Activated naive CD4-positive, alpha-beta T cell treated with anti-CD3 and anti-CD28 coated beads, Interleukin-2, amount 50 U/mL, for 16 hours (primary cell): ENCODE data around the gene RTCA.
"Not testable (repeated sequence)": the region's sequence is repeated elsewhere in the genome, so short reads cannot be mapped to it uniquely, and the experiment has no call there.

ENCODE experiments used
- DNase-seq: peaks from one replicate; pipeline ENCODE4 v3.0.0-alpha.2; 2020

The RTCA gene

GRCh38 chr1:100309863-100310262 lies 43.8 kb downstream of the RTCA start:
- no peak for DNase-seq

DNA sequence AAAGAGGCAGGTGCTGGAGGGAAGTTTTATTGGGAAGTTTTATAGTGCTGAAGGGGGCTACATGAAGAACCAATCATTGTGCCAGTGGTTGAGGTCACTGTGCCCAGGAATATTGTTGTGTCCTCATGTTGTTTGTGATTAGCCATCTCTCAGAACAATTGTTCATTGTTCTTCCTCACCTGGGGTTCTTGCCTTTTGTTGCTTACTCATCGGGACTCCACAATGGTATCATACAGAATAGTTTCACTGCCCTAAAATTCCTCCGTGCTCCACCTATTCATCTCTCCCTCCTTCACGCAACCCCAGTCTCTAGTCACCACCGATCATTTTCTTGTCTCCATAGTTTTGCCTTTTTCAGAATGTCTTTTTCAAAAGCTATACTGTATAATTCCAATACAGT lies 47.4 kb downstream of the RTCA start:
- no peak for DNase-seq

- no peak for DNase-seq
These were observed 50.6 kb downstream of the RTCA start for GRCh38 chr1:100316622-100317021.

DNA sequence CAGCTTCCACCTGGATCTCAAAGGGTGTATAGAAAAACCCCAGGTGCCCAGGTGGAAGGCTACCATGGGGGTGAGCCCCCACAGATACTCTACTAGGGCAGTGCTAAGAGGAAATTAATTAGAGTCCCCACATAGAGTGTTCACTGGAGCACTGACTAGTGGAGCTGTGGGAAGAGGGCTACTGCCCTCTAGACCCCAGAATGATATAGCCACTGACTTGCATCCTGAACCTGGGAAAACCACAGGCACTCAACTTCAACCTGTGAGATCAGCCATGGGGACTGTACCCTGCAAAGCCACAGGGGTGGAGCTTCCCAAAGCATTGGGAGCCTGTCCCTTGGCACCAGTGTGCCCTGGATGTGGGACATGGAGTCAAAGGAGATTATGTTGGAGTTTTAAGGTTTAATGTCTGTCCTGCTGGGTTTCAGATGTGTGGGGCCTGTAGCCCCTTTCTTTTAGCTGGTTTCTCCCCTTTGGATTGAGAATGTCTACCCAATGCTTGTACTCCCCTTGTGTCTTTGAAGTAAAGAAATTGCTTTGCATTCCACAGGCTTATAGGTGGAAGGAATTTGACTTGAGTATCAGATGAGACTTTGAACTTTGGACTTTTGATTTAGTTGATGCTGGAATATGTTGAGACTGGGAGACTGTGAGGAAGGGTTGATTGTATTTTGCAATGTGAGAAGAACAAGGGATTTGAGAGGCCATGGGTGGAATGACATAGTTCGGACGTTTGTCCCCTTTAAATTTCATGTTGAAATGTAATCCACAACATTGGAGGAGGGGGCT lies 54.5 kb downstream of the RTCA start:
- no peak for DNase-seq

DNA sequence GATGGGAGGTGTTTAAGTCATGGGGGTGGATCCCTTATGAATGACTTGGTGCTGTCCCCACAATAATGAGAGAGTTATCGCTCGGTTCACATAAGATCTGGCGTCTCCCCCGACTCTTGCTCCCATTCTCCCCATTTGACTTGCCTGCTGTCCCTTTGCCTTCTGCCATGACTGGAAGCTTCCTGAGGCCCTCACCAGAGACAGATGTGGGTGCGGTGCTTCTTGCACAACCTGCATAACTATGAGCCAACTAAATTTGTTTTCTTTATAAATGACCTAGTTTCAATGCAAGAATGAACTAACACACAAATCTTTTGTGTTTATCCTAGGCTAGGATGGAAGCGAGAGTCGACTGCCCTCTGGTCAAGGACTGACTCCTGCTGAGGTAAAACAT lies 55.1 kb downstream of the RTCA start:
- no peak for DNase-seq

GRCh38 chr1:100321506-100321905 lies 55.5 kb downstream of the RTCA start:
- no peak for DNase-seq

DNA sequence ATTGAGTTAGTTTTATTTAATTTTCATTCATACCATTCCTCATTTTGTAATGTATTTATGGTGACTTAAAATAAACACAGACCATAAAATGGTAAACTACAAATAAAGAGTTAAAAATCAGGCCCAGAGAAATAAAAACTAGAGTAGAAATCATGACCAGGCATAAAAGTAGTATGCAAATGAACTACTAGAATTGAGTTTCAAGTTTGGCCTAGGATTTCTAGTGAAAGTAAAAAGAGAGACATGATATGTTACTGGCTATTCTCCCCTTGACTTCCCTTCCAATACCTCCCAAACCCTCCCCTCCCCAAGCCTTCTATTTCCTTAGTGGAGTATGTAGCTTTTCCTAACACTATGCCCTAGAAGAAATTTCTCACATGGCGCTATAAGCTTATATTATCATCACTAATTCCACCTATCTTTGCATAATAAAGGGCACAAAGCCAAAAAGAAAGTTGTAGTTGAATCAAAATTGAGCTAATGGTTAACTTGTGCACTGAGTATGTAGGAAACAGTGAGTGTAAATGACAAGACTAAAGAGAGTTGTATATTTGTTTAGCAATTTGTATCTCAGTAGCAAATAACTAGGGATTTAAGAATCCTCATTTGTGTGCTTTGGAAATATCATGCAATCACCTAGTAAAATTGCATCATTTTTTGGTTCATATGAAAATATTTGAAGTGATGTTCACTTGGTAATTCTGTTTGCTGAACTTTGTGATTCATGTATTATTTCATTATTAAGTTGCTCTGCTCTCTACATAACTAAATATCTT lies 56.6 kb downstream of the RTCA start:
- no peak for DNase-seq

- no peak for DNase-seq
These were observed 57.5 kb downstream of the RTCA start for GRCh38 chr1:100323419-100324106.

DNA sequence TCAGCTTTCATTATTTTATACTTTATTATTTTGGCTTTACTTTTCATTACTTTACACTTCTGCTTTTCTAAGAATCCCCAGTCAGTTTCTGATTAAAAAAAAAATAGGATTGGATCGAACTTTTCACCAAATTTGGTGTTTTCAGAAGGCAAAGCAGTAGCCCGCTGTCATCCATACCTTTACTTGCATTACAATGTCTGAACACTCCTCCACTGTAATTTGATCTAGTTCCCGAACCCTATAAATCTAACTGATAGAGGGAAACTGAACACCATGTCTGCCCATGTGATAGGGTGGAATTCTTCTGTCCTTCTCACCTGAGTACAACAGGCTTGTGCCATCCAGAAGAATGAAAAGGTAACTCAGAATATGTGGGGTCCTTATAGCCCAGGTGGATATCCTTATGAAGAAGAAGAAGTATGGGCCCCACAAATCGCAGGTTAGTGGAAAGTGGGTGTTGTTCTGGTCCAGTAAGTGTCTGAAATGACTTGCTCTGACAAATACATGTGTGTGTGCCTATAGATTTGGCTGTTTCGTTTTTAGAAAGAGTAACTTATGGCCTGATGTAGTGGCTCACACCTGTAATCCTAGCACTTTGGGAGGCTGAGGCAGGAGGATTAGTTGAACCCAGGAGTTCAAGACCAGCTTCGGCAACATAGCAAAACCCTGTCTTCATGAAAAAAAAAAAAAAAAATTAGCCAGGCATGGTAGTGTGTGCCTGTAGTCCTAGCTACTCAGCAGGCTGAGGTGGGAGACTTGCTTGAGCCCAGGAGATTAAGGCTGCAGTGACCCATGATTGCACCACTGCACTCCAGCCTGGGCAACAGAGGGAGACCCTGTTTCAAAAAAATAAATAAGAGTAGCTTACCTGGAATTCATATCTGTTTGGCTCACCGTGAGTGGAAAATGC lies 59.7 kb downstream of the RTCA start:
- no peak for DNase-seq

GRCh38 chr1:100326325-100326670 lies 60.3 kb downstream of the RTCA start:
- not testable (repeated sequence) for DNase-seq

DNA sequence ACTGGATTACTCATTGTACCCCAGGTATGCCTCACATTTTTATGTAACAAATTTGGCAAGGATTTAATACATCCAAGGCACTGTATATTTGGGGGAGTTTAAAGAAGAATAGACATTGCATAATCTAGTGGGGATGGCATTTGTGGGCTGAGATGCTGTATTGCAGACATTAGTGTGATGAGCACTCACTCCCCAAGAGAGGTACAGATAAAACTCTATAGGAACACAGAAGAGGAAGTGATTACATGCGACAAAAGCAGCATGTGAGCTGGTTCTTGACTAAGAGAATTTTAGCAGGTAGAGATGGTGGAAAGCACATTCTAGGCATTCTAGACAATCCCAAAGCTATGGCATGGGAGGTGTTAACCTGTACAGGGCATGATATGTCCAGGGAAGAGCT lies 62.1 kb downstream of the RTCA start:
- DNase-seq: no peak

GRCh38 chr1:100331146-100331545 lies 65.1 kb downstream of the RTCA start:
- not testable (repeated sequence) for DNase-seq

DNA sequence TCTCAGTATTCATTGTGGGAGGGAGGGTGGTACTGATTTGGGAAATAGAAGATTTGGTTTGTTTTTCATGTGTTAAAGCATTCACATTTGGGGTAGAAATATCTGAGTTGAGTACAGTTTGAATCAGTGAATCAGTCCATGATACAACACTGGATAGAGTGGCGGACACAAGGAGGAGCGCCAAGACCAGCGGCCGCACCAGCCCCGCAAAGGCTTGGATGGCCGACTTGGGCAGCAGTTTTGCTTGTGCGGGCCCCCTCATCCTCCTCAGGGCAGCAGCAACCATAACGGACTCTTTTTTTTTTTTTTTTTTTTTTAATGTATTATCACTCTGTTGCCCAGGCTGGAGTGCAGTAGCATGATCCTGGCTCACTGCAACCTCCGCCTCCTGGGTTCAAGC lies 66.3 kb downstream of the RTCA start:
- DNase-seq: no peak

DNA sequence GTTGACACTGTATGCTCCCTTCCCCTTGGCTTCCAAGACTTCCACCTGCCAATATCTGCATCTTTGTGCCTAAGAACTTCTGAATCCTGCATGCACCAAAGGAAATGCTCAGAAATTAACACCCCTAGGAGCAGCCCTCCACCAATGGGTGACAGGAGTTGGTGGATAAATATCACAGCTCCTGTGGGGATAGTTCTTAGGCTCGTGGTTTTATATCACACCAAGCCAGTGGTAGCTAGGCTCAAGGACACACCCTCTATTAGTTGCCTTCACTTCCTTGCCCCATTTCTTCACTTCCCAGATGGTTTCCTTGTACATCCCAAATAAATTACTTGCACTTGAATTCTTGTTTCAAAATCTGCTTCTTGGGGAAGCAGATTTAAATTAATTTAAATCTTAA lies 69.4 kb downstream of the RTCA start:
- DNase-seq: no peak

DNA sequence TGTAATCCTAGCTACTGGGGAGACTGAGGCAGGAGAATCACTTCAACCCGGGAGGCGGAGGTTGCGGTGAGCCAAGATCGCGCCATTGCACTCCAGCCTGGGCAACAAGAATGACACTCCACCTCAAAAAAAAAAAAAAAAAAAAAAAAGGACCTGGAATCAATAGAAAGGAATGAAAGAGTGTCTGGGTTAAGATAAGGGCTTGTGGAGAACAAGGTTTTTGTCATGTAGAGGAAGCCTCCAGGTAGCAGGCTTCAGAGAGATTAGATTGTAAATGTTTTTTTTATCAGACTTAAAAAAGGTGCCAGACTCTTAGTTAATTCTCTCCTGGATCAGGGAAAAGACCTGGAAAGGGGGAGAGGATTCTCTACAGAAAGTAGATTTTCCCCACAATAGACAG lies 71.9 kb downstream of the RTCA start:
- DNase-seq: not testable (repeated sequence)

GRCh38 chr1:100339735-100340134 lies 73.7 kb downstream of the RTCA start:
- DNase-seq: not testable (repeated sequence)

DNA sequence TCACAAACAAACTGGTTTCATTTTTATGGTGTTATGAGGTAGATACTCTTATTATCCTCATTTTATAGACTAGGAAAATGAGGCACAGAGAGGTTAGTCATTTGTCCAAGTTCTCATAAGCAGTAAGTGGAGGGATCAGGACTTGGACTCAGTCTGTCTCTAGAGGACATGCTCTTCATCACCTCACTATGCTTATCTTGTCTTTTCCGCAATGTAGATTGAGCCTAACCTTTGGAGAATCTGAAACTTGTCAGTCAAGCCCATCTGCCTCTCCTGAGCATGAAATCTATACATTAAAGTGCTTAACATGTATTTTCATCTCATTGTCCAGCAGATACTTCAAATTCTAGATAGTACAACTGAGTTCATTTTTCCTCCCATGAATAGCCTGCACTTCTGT lies 74.5 kb downstream of the RTCA start:
- DNase-seq: no peak

DNA sequence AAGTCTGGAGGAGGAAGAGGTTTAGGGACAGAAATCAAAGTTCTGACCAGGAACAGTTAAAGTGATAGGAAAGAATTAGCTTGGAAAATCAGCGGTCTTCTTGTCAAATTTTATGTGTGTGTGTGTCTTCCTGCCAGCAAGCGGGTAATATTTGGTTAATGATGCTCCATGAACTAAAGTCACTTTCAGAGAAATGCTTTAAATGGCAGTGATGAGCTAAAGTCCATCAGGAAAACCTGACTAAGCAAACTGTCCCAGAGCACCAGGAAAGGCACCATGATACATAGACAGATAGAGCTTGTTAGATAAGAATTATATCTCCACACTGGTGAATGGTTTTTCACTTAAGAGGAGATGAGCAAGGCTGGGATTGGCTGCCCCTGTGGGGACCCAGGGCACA lies 76.3 kb downstream of the RTCA start:
- no peak for DNase-seq
